Stomach (tissue), 4 donors: Measurements from ENCODE around the gene NEMP1.

Source experiments
- EP300 ChIP-seq: sonication (generic); formaldehyde crosslinking; IDR thresholded peaks from one replicate; pipeline ENCODE4 v1.6.1; 2017; ENCODE audit warnings: antibody characterized with exemption
- POLR2A ChIP-seq, 4 donors: fragments of 450-650 bp; IDR thresholded peaks; one replicate each; pipeline ENCODE4 v1.6.1; 2016; ENCODE audit warnings: antibody characterized with exemption in 4 of 4, control low read depth in 2 of 4, mild to moderate bottlenecking in 1 of 4, moderate library complexity in 1 of 4
- POLR2AphosphoS5 ChIP-seq, 3 donors: sonication (generic); formaldehyde crosslinking; IDR thresholded peaks; one replicate each; pipeline ENCODE4 v1.6.1; 2016; ENCODE audit warnings: antibody characterized with exemption in 3 of 3
- TF ChIP-seq, protein P1 (sequence below), 7 experiments: fragments of 450-650 bp in 4 of 7; fragments of 200-600 bp in 3 of 7; sonication (generic) in 3 of 7; IDR thresholded peaks; one replicate each; pipeline ENCODE4 v1.5.1; 2016 to 2019; ENCODE audit warnings: antibody characterized with exemption in 7 of 7, control low read depth in 2 of 7, mild to moderate bottlenecking in 1 of 7

- TF ChIP-seq, protein P1, sequence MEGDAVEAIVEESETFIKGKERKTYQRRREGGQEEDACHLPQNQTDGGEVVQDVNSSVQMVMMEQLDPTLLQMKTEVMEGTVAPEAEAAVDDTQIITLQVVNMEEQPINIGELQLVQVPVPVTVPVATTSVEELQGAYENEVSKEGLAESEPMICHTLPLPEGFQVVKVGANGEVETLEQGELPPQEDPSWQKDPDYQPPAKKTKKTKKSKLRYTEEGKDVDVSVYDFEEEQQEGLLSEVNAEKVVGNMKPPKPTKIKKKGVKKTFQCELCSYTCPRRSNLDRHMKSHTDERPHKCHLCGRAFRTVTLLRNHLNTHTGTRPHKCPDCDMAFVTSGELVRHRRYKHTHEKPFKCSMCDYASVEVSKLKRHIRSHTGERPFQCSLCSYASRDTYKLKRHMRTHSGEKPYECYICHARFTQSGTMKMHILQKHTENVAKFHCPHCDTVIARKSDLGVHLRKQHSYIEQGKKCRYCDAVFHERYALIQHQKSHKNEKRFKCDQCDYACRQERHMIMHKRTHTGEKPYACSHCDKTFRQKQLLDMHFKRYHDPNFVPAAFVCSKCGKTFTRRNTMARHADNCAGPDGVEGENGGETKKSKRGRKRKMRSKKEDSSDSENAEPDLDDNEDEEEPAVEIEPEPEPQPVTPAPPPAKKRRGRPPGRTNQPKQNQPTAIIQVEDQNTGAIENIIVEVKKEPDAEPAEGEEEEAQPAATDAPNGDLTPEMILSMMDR (IDR thresholded peaks at IDR 0.05) = no peak
- TF ChIP-seq POLR2AphosphoS5 (IDR thresholded peaks at IDR 0.05) (no peak), EP300 (no peak), POLR2A (IDR thresholded peaks at IDR 0.05) (no peak)
These were observed 25.3 kb upstream of the NEMP1 start for GRCh38 chr12:57103856-57104255.
